SIG-M5 treated with dmso at 0.1 percent for 504 hours (cell line): ENCODE measurements around the gene TUBB2B.
A peak's percentile ranks its signal among the peaks of the same experiment; 100 is the strongest.
"Not testable (repeated sequence)": the region's sequence is repeated elsewhere in the genome, so short reads cannot be mapped to it uniquely, and the experiment has no call there.

ENCODE experiments used
- DNase-seq: peaks from one replicate; lab custom pipeline; 2025; ENCODE audit not compliant: unreplicated experiment; lab: John Stamatoyannopoulos, UW

The TUBB2B gene

DNA sequence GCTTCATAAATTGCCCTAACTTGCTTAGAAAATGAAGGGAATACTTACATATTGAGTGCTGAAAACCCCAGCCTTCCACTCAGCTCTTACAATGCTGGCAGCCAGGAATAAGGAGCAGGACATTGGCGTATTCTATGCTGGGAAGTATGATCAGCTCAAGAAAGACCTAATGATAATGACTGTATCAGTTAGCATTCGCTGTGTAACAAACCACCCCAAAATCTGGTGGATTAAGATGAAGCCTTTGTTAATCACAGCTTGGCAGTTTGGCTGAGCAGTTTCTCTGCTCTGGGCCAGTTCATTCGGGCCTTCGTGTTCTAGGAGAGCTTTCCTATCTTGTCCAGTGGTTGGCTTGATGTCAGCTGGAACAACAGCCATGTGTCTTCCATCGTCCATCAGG is 36.7 kb downstream of the TUBB2B start:
- DNase-seq, result no peak

DNA sequence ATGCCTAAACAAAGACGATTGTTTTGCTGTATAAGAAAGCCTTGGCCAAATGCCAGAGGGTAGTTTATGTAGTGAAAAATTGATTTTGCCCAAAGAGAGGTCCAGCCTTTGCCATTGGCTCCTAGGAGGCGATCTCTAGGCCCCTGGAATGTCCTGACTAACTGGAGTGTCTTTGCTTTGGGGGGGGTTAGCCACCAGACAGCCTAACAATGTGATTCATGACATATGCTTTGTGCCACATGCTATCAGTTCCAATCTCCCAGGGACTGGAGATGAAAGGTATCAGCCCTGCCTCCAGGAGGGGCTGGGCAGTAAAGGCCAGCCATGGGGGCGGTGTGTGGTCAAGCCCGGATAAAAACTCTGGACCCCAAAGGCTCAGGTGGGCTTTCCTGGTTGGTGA is 37.4 kb downstream of the TUBB2B start:
- no peak for DNase-seq

DNA sequence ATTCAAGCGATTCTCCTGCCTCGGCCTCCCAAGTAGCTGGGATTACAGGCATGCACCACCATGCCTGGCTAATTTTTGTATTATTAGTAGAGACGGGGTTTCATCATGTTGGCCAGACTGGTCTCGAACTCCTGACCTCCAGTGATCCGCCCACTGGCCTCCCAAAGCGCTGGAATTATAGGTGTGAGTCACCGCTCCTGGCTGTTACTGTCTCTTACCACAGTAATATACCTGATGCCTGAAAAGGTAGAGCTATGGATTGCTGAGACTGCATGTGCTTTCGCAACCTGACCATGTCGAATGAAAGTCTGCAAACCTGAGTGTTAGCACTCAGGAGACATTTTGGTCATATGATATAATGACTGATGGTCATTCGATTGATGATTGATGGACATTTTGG is 38.3 kb downstream of the TUBB2B start:
- not testable (repeated sequence) for DNase-seq

DNA sequence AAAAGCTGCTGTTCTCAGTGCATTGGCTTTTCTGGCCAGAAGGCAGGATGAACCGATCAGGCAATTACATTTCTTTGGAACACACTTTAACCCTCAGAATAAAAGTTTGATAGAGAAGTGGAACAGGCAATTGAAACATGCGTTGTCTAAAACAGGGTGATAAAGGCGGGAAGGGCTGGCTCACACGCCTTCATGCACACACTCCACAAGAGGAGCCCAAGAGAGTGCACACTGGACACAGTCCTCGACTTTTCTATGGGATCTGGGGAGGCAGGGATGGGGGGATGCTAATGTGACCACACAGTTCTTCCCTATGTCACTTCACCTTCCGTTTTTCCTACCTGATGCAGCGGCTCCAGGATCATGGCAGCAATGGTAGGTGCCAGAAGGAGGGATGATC is 39.2 kb downstream of the TUBB2B start:
- DNase-seq, result no peak

DNA sequence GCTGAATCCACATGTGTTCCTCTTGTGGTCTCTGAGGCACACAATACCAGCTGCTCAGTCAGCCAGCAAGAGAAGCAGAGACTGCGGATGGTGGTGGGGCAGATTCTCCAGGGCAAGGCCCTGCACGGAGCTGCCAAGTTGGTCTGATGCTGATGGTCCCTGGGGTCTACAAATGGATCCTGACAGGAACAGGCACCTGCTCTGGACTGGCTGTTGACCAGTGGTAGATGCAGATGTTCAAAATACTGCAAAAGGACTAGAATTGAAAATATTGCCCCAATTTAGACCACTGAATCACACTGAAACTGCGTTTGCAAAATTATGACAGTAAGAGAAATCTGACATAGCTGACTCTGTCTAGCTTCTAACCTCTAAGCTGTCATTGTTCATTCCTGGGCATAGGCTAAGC is 40.5 kb downstream of the TUBB2B start:
- no peak for DNase-seq

DNA sequence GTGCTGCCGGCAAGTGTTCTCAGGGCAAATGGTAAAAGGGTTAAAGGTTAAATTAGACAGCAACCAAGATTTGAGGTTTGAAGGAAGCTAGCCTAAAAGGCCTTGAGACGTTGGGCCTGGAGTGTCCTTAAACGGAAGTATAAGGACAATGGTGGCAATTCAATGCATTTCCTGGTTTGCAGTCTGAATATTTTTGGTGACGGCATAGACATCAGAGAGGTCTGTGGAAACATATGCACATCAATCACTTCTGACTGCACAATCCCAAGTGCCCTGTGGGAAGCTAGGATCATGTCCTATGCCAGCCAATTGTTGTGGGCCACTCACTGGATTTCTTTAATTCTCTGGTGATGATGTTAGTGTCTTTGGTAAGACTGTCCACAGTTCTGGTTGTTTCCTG is 44.4 kb downstream of the TUBB2B start:
- no peak for DNase-seq

DNA sequence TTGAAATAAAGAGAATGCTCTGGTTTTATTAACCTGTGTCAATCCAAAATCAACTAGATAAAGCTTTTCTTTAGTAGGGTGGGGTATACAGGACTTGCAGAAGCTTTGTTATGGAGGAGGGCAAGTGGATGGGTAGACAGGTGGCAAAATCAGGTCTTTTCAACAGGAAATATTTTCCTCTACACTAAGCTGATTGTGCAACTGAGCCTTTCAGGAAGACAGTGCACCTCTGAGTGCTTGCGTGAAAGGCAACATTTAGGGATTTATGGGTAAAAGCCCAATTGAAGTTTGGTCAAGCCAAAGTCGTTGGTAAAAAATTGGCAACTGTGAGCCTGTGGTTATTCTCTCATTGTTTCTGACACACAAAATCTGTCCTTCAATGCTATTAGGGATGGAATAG is 46.3 kb downstream of the TUBB2B start:
- DNase-seq, result no peak

DNA sequence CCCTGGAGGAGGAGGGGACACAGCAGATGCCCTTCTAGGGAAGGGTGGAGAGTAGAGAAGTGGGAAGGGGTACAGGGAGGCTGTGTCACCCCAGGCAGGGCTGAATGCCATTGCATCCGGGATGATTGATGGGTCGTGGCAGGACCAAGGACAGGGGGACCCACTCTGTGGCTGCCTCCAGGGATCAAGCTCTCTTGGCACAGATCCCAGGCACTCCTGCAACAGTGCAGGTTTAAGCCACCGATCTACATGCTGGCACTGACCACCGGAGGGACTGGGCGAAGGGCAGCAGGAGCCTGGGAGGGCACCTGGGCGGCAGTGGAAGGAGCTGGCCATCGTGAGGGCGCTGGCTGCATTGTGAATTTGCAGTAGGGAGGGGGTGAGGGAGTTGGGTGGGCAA is 47.5 kb downstream of the TUBB2B start:
- not testable (repeated sequence) for DNase-seq

DNA sequence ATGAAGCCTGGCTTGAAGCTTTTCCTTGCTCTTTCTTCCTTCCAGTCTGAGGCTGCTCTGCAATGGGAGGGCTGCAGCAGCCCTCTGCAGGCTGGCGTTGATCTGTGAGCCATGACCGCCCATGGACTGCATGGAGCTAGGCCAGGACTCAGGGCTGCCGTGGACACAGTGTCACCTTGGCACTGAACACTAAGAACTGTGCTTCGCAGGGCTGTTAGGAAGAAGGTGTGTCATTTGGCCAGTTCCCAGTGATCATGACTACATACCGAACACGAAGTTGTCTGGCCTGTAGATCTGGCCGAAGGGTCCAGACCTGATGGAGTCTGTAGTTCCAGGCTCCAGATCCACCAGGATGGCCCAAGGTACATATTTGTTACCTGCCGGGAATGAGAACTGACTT is 48.8 kb downstream of the TUBB2B start:
- DNase-seq, result not testable (repeated sequence)

DNA sequence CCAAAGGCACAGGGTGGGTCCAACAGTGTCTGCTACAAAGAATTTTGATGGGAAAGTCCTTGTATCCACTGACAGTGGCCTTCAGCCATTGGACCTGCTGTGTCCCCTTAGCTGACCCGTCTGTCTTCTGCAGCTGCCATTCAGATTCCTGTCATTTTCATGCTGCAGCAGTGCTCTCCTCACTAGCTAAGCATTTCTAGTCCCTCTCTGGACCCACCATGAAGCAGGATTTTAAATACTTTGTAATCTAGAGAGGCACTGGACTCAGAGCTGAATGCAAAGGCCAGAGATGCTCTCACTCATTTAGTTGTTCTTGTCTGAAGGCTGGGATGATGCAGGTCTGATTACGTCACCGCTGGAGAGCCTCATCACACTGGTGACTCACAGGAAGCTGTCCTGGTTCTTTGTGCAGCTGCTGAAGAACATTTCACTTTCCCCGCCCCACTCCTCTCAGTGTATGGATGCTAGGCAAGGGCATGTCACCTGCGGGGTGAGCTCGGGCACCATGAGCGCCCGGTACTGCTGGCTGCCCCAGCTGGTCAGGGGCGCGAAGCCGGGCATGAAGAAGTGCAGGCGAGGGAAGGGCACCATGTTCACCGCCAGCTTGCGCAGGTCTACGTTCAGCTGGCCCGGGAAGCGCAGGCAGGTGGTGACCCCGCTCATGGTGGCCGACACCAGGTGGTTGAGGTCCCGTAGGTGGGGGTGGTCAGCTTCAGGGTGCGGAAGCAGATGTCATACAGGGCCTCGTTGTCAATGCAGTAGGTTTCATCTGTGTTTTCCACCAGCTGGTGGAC is 50.7 kb downstream of the TUBB2B start:
- peak; percentile 68 for DNase-seq

DNA sequence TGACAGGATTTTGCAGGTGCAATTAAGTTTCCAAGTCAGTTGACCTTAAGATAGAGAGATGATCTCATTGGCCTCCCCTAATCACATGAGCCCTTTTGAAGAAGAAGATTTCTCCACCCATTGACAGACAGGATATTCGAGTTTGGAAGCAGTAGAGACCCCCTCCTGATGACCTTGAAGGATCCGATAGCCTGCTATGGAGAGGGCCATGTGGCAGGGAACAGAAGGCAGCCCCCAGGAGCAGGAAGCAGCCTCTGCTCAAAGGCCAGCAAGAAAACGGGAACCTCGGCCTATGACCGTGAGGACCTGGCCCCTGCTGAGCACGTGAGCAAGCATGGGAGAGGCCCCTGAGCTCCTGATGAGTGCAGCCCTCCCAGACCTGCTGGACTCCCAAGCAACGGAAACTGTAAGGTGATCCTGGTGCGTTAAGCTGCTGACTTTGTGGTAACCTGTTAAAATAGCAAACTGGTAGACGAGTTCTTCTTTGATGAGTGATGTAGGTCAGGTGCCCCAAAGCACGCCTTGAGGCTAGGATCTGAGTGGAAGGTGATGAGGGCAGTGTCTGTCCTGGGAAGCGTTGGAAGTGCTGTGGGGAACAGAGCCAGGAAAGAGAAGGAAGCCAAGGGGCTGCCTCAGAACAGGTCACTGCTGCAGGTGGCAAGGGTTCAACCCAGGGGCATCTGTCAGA is 51.6 kb downstream of the TUBB2B start:
- DNase-seq, result no peak
